Spinal cord (tissue), 10 donors: ENCODE results near the gene AQP6. TPM values are rescaled to one million over a fixed set of nuclear protein-coding genes. Genes with fewer than 3 reads are reported as not detected.

Experiments used
- DNase-seq, 6 donors: peaks; one replicate each; pipeline versions ENCODE4 v3.0.0 to v3.0.0-alpha.2; 2013 to 2015; ENCODE audit warnings: low spot score in 6 of 6, low read depth in 4 of 6
- H3K27ac ChIP-seq: one replicate; pipeline ENCODE4 v1.5.1; 2013; ENCODE audit warnings: low read depth, low read length, control low read depth
- H3K27me3 ChIP-seq: one replicate; pipeline ENCODE4 v1.6.1; 2013; ENCODE audit warnings: low read length; ENCODE audit not compliant: control insufficient read depth, insufficient read depth
- H3K36me3 ChIP-seq: one replicate; pipeline ENCODE4 v1.6.1; 2013; ENCODE audit warnings: low read length; ENCODE audit not compliant: control insufficient read depth, insufficient read depth
- H3K4me1 ChIP-seq: one replicate; pipeline ENCODE4 v1.6.1; 2013; ENCODE audit warnings: low read length; ENCODE audit not compliant: control insufficient read depth, insufficient read depth
- H3K4me3 ChIP-seq: one replicate; pipeline ENCODE4 v1.5.1; 2013; ENCODE audit warnings: low read depth, low read length, control low read depth
- H3K9me3 ChIP-seq: one replicate; pipeline ENCODE4 v1.6.1; 2013; ENCODE audit warnings: low read length; ENCODE audit not compliant: control insufficient read depth, insufficient read depth
- WGBS: methylation state at CpG from one replicate; pipeline ENCODE4 v1.1.5; 2013; ENCODE audit warnings: missing lambda C conversion rate; ENCODE audit not compliant: insufficient coverage; 5-methylcytosine and 5-hydroxymethylcytosine counted together
- polyA plus RNA-seq, 2 donors: library from polyadenylated mRNA; unstranded; fragments of 120-200 nt; gene quantifications; one replicate each; pipeline ENCODE4 v1.2.1, GENCODE V29; 2013; ENCODE audit not compliant: insufficient read length in 2 of 2
- total RNA-seq, 2 donors: library from RNA; depleted of rRNA in 1 of 2; stranded (reverse); fragments of 120-200 nt in 1 of 2; fragments of >200 nt in 1 of 2; gene quantifications; one replicate each; pipeline versions ENCODE4 v1.2.3 to v1.2.4, GENCODE V29; 2013 to 2014
- donor health status: healthy.

AQP6 gene
- total and polyA plus RNA-seq, 4 donors: 2.1 to 9.2 (median 4.8) TPM

DNA sequence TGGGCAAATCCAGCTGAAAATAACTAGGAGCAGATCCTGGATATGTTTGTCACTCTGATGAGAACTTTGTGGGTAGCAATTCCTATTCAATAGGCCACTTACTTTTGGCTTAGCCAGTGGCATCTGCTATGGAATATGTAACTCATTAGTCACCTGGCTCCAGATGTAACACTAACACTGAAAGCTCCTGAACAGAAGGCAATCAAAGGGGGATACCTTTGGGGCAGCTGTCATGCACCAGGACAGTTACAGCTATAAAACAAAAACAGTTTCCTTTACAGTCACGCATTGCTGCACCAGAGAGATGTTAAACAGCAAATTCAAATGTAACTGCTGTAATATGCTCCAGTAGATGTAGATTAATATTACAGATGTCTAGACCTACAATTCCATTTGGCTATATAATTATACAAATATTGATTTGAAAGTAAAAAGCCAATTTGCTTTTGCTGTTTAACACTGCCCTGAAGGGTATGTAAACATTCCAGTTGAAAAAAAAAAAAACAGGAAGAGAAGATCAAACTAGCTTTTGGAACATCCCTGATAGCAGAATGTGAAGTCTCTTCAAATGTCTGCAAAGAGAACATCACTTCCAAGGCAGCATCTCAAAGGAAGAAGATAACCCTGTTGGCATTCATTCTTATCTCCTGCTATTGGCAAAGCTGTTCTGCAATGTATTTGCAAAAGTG is 34.2 kb downstream of the AQP6 start:
- Histone ChIP-seq H3K4me1 (no peaks in the 10 kb centered on the region), H3K9me3 (no peaks in the 10 kb centered on the region), H3K36me3 (peaks cover under 1% of the 10 kb centered on the region), H3K27me3 (no peaks in the 10 kb centered on the region), H3K27ac (no peak overlapping the region), H3K4me3 (no peak overlapping the region)
- peak in 1 of 6 donors; percentile 68 for DNase-seq
- WGBS: no CpG with 5 or more reads among the region's 1 CpG

DNA sequence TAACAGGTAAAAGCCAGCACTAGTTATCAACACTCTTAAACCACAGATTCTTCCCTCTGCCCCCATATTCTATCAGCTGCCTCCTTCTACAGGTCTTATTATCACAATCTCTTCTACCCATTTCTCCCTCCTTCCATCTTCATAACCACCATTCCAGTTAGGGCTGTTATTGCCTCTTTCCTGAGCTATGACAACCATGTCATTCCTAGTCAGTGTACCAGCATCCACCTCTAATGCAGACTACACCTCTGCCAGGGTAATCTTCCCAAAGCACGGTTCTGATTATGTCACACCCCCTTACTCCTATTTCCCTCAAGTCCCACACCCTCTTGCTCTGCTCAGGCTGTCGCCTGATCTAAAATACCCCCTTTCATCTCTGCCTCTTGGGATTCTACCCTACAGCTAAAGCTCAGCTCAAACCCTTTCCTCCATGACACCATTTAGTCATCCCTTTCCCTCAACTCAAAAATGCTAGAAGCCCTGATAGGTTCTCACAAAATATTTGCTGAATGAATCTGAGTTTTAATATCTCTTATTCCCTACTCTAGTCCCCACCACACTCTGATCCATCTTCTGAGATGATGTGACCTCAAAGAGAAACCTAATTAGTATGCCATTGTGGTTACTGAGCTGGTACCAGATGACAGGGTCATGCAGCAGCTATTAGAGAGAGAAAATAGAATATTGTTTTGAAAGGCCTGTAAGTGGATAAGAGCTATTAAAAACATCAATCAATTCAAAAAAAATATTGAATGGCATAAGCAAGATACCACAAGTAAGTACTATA is 40.8 kb downstream of the AQP6 start:
- Histone ChIP-seq H3K36me3 (peaks cover 3% of the 10 kb centered on the region), H3K27ac (no peak overlapping the region), H3K4me3 (no peak overlapping the region), H3K4me1 (no peaks in the 10 kb centered on the region), H3K9me3 (no peaks in the 10 kb centered on the region), H3K27me3 (no peaks in the 10 kb centered on the region)
- 68% methylated on average over 2 of the region's 2 CpGs for WGBS
- no peak for DNase-seq

DNA sequence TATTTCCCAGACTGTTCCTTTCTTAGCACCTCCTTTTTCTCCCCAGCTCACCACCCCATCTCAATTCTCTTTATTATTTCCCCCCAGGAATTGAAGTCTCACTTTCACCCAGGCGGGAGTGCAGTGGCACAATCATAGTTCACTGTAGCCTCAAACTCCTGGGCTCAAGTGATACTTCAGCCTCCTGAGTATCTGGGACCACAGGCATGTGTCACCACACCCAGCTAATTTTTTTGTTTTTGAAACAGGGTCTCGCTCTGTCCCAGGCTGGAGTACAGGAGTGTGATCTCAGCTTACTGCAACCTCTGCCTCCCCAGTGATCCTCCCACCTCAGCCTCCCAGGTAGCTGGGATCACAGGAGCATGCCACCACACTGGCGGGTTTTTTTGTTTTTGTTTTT is 41.6 kb downstream of the AQP6 start:
- Histone ChIP-seq H3K9me3 (no peaks in the 10 kb centered on the region), H3K27ac (no peak overlapping the region), H3K4me3 (no peak overlapping the region), H3K4me1 (no peaks in the 10 kb centered on the region), H3K36me3 (peaks cover 3% of the 10 kb centered on the region), H3K27me3 (no peaks in the 10 kb centered on the region)
- DNase-seq: no peak
- 71% methylated on average over 1 of the region's 3 CpGs for WGBS

DNA sequence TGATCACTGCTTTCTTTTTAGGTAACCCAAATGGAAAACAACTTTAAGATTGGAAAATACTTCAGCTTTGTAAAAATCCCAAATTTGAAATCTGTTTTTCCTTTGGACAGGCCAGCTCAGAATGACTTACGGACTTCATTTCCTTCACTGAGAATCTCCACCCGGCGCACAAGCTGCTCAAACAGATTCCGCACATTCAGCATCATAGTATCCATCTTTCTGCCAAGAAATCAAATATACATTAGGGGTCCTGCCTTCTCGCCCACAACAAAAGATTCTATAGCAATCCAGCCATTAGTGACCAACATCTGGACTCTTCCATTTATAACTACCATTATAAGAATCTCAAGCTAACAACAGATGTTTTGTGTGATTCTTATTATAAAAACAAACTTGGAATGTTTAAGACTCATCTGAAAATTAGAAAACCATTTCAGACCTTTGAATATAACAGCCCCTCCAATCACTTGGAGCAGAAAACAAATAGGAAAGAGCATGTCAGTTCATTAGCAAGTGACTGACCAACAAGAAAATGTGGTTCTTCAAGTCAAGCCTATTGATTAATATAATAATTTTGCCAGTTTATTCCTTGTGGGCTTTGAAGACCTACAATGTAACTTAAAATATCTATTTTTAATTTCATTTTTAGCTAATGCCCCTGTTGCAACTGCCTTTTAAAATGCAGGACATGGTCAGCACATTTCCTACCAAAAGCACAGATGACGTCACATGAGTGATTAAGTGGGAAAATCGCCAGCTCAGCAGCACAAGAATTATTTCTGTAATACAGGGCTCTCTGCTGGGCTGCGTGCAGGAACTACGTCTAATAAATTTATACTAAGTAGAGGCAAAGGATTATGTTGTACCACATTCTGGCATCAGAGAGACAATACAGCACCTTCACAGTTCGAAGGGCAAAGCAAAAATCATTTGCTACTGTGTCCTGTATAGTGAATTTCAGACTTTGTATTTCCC is 44.0 kb downstream of the AQP6 start:
- Histone ChIP-seq H3K27me3 (no peaks in the 10 kb centered on the region), H3K9me3 (no peaks in the 10 kb centered on the region), H3K4me3 (no peak overlapping the region), H3K4me1 (no peaks in the 10 kb centered on the region), H3K36me3 (peaks cover 3% of the 10 kb centered on the region), H3K27ac (peak overlapping the region; percentile 44)
- 75% methylated on average over 4 of the region's 10 CpGs for WGBS
- DNase-seq: peak in 2 of 6 donors; percentile 80 to 88

DNA sequence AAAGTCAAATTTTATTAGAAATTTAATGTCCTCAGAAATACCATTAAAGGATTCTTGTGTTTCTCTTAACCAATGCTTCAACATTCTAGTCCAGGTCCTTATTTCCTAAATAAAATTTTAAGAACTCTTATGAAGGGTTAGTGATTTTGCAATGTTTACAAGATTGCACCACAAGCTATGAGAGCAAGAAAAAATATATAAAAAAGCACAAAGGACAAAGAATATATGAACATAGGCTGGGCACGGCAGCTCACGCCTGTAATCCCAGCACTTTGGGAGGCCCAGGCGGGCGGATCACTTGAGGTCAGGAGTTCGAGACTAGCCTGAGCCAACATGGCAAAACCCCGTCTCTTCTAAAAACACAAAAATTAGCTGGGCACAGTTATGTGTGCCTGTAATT is 44.9 kb downstream of the AQP6 start:
- Histone ChIP-seq H3K4me1 (no peaks in the 10 kb centered on the region), H3K4me3 (no peak overlapping the region), H3K27me3 (no peaks in the 10 kb centered on the region), H3K9me3 (no peaks in the 10 kb centered on the region), H3K27ac (peak overlapping the region; percentile 44), H3K36me3 (peaks cover 3% of the 10 kb centered on the region)
- WGBS: 93% methylated on average over 3 of the region's 6 CpGs
- no peak for DNase-seq

DNA sequence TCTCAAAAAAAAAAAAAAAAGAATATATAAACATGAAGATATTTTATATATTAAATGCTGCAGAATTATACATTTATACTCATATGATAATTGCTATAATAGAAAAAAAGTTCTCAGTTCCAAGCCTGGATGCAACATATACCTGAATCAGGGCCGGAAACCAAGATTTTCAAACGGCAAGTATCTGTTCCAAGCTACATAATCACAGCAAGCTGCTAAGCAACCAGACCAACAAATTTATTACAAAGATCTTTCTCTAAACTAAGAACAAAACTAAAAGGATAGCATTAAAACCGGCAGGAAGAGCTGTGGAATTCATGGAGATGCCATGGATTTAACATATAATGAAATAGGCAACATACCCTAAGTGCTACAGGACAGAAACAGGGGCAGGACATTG is 45.4 kb downstream of the AQP6 start:
- no peak for DNase-seq
- H3K36me3 ChIP-seq: peaks cover 3% of the 10 kb centered on the region
- no peak overlapping the region for H3K4me3 ChIP-seq
- no peaks in the 10 kb centered on the region for H3K4me1 ChIP-seq
- H3K9me3 ChIP-seq: no peaks in the 10 kb centered on the region
- no peaks in the 10 kb centered on the region for H3K27me3 ChIP-seq
- WGBS: no CpG with 5 or more reads among the region's 3 CpGs
- H3K27ac ChIP-seq: no peak overlapping the region

DNA sequence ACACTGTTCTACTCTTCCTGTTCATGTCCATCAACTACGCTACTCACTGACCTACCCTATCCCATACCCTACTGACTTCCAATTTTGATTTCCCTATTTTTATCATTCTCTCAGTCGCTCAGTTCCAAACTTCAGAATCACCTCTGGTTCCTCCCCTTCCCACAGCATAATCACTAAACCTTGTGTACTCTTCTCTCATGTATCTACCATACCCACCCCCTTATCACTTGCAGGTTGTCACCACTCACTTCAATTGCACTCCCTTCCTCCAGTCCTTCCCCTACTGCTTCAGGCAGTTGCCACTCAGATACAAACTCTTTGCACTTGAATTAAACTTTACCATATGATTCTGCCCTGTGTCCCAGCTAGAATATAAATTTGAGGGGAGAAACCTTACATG is 46.2 kb downstream of the AQP6 start:
- H3K36me3 ChIP-seq: peaks cover 3% of the 10 kb centered on the region
- no peak overlapping the region for H3K27ac ChIP-seq
- H3K4me3 ChIP-seq: no peak overlapping the region
- WGBS: 95% methylated on average over 2 of the region's 2 CpGs
- H3K4me1 ChIP-seq: no peaks in the 10 kb centered on the region
- no peak for DNase-seq
- H3K9me3 ChIP-seq: no peaks in the 10 kb centered on the region
- no peaks in the 10 kb centered on the region for H3K27me3 ChIP-seq

DNA sequence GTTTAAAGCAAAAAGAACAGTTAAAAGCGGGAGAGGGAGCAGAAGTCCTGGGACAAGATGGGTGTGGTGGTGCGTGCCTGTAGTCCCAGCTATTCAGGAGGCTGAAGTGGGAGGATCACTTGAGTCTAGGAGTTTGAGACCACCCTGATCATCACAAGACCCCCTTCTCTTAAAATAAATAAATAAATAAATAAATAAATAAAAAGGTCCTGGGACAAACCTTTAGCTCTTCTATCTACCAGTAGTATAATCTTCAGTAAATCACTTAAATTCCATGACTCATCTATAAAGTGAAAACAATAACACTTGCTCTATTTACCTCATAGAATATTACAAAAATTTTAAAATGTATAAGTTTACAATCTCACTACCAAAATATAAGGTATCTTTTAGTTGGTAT is 46.8 kb downstream of the AQP6 start:
- no CpG with 5 or more reads among the region's 2 CpGs for WGBS
- Histone ChIP-seq H3K36me3 (peaks cover under 1% of the 10 kb centered on the region), H3K4me1 (no peaks in the 10 kb centered on the region), H3K27me3 (no peaks in the 10 kb centered on the region), H3K27ac (no peak overlapping the region), H3K9me3 (no peaks in the 10 kb centered on the region), H3K4me3 (no peak overlapping the region)
- no peak for DNase-seq

DNA sequence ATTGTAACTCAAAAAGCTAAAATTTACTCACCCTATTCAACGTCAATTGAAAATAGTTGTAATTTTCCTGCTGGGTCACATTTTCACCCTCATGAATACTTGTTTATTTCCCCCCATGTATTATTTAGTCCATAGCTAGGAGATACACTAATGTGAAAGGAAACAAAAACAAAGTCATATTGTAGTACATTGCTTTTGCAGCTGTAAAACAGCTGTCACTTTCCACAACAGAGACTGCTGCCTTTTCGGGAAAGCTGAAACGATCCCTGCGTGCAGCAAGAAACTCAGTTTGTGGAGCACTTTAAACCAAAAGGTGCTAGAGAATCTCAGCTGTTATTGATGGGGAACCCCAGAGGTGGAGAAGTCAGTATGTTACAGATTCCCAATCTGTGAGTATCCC is 48.3 kb downstream of the AQP6 start:
- peak overlapping the region; percentile 19 for H3K27ac ChIP-seq

More for the DNA sequence above, 48.3 kb downstream of the AQP6 start:
- DNase-seq: peak in 1 of 6 donors; percentile 86
- Histone ChIP-seq H3K36me3 (no peaks in the 10 kb centered on the region), H3K4me3 (no peak overlapping the region), H3K27me3 (no peaks in the 10 kb centered on the region), H3K9me3 (no peaks in the 10 kb centered on the region), H3K4me1 (peaks cover 4% of the 10 kb centered on the region)
- 33% methylated on average over 1 of the region's 4 CpGs for WGBS
